Calu3 (cell line): ENCODE results near the gene GLI3. TPM values are rescaled to one million over a fixed set of nuclear protein-coding genes. Genes with fewer than 3 reads are reported as not detected.

ENCODE experiments used
- BruUV-seq: library from RNA; stranded (reverse); fragments of 400-500 nt; replicated peaks from 2 replicates; lab custom pipeline; 2021; lab: Mats Ljungman, UMichigan
- CTCF ChIA-PET: fragments of 300-600 bp; sonication (Branson Sonifier 250); formaldehyde crosslinking; loops from one replicate; lab custom pipeline; 2022; ENCODE audit warnings: antibody characterized with exemption; lab: Charles Lee
- DNase-seq: peaks from one replicate; pipeline ENCODE4 v3.0.0; 2022
- H3K27ac Mint-ChIP-seq: one replicate; pipeline ENCODE4 v1.8.0; 2022; ENCODE audit warnings: mixed read lengths; ENCODE audit not compliant: unreplicated experiment
- H3K27me3 Mint-ChIP-seq: one replicate; pipeline ENCODE4 v1.8.0; 2022; ENCODE audit warnings: mixed read lengths; ENCODE audit not compliant: unreplicated experiment
- H3K36me3 Mint-ChIP-seq: one replicate; pipeline ENCODE4 v1.8.0; 2022; ENCODE audit warnings: mild to moderate bottlenecking, moderate library complexity, mixed read lengths; ENCODE audit not compliant: insufficient read depth, unreplicated experiment
- H3K4me1 Mint-ChIP-seq: one replicate; pipeline ENCODE4 v1.8.0; 2022; ENCODE audit warnings: mild to moderate bottlenecking, low read depth, mixed read lengths; ENCODE audit not compliant: unreplicated experiment
- H3K4me3 Mint-ChIP-seq: one replicate; pipeline ENCODE4 v1.8.0; 2022; ENCODE audit warnings: mild to moderate bottlenecking, low read depth, moderate library complexity, mixed read lengths; ENCODE audit not compliant: unreplicated experiment
- H3K9me3 Mint-ChIP-seq: one replicate; pipeline ENCODE4 v1.8.0; 2022; ENCODE audit warnings: low read depth, mixed read lengths; ENCODE audit not compliant: unreplicated experiment
- CTCF ChIP-seq: fragments of 200-600 bp; IDR thresholded peaks from one replicate; pipeline ENCODE4 v1.8.0; 2022; ENCODE audit warnings: antibody characterized with exemption; ENCODE audit not compliant: unreplicated experiment
- intact Hi-C: fragments of 100-400 bp; cut with micrococcal nuclease; formaldehyde crosslinking; loops from one replicate; pipeline ENCODE4 v1.10.0; 2022; ENCODE audit not compliant: unreplicated experiment
- total RNA-seq: library from RNA; stranded (reverse); gene quantifications from 2 replicates; pipeline ENCODE4 v1.2.3, GENCODE V29; 2022

The GLI3 gene
- total RNA-seq, 1 experiment from 2014 or later, result not detected

GRCh38 chr7:41922373-41922772, 314.6 kb downstream of the GLI3 start:
- H3K27ac Mint-ChIP-seq, result no peak overlapping the region
- no peaks in the 10 kb centered on the region for H3K4me1 Mint-ChIP-seq
- no peak for TF ChIP-seq CTCF
- no peaks in the 10 kb centered on the region for H3K36me3 Mint-ChIP-seq
- CTCF ChIA-PET, result interaction anchor here (0.6 to 1.0 kb wide), 2 partner anchors 17 to 18 kb away, joined by 3 read pairs; no protein-coding TSS in a partner anchor
- no TSS peak for BruUV-seq
- intact Hi-C loops, result no loop called here
- H3K27me3 Mint-ChIP-seq, result peaks cover 74% of the 10 kb centered on the region
- no peak for DNase-seq
- no peak overlapping the region for H3K4me3 Mint-ChIP-seq
- H3K9me3 Mint-ChIP-seq, result no peaks in the 10 kb centered on the region

GRCh38 chr7:41921453-41921981, 315.5 kb downstream of the GLI3 start:
- no TSS peak for BruUV-seq
- Mint-ChIP-seq H3K36me3 (no peaks in the 10 kb centered on the region), H3K27ac (no peak overlapping the region), H3K27me3 (peaks cover 70% of the 10 kb centered on the region), H3K4me3 (no peak overlapping the region), H3K9me3 (no peaks in the 10 kb centered on the region), H3K4me1 (no peaks in the 10 kb centered on the region)
- no peak for DNase-seq
- intact Hi-C loops, result no loop called here
- CTCF ChIA-PET, result no interaction called here
- no peak for TF ChIP-seq CTCF

- CTCF ChIA-PET, result no interaction called here
- no peak for DNase-seq
- Mint-ChIP-seq H3K4me3 (no peak overlapping the region), H3K27ac (no peak overlapping the region), H3K36me3 (no peaks in the 10 kb centered on the region), H3K4me1 (no peaks in the 10 kb centered on the region), H3K27me3 (peaks cover 54% of the 10 kb centered on the region), H3K9me3 (no peaks in the 10 kb centered on the region)
- no peak for TF ChIP-seq CTCF
- BruUV-seq, result no TSS peak
- intact Hi-C loops, result no loop called here
These were observed 318.4 kb downstream of the GLI3 start for GRCh38 chr7:41918597-41918996.

GRCh38 chr7:41916450-41916927, 320.5 kb downstream of the GLI3 start:
- intact Hi-C loops, result no loop called here
- no TSS peak for BruUV-seq
- H3K9me3 Mint-ChIP-seq, result no peaks in the 10 kb centered on the region
- CTCF ChIA-PET, result interaction anchor here (1.5 kb wide), 1 partner anchor 24 kb away, joined by 4 read pairs; no protein-coding TSS in a partner anchor
- no peak for DNase-seq
- no peaks in the 10 kb centered on the region for H3K4me1 Mint-ChIP-seq
- no peak overlapping the region for H3K4me3 Mint-ChIP-seq
- no peaks in the 10 kb centered on the region for H3K36me3 Mint-ChIP-seq
- H3K27ac Mint-ChIP-seq, result no peak overlapping the region
- peaks cover 40% of the 10 kb centered on the region for H3K27me3 Mint-ChIP-seq
- no peak for TF ChIP-seq CTCF
